Stomach smooth muscle (tissue), 2 donors: ENCODE measurements around the gene ADGRF5.

Experiments
- H3K27ac ChIP-seq: one replicate; pipeline ENCODE4 v1.7.0; 2013; ENCODE audit warnings: mild to moderate bottlenecking, low read length, inconsistent platforms
- H3K27me3 ChIP-seq, 2 donors: one replicate each; pipeline ENCODE4 v1.7.0; 2013; ENCODE audit warnings: low read length in 2 of 2; ENCODE audit not compliant: insufficient read depth in 2 of 2, control insufficient read depth in 1 of 2
- H3K36me3 ChIP-seq, 2 donors: one replicate each; pipeline ENCODE4 v1.7.0; 2013; ENCODE audit warnings: low read length in 2 of 2; ENCODE audit not compliant: control insufficient read depth in 2 of 2, insufficient read depth in 2 of 2
- H3K4me1 ChIP-seq: one replicate; pipeline ENCODE4 v1.7.0; 2013; ENCODE audit warnings: low read length; ENCODE audit not compliant: control insufficient read depth, insufficient read depth
- H3K4me3 ChIP-seq, 2 donors: one replicate each; pipeline ENCODE4 v1.7.0; 2013; ENCODE audit warnings: low read length in 2 of 2
- H3K9ac ChIP-seq, 2 donors: one replicate each; pipeline ENCODE4 v1.7.0; 2013; ENCODE audit warnings: low read length in 2 of 2, mild to moderate bottlenecking in 1 of 2
- H3K9me3 ChIP-seq, 2 donors: one replicate each; pipeline ENCODE4 v1.7.0; 2013; ENCODE audit warnings: low read length in 2 of 2; ENCODE audit not compliant: control insufficient read depth in 2 of 2
- donor health status: healthy.
- donor health status: Pancreatic carcinoma.

The ADGRF5 gene

DNA sequence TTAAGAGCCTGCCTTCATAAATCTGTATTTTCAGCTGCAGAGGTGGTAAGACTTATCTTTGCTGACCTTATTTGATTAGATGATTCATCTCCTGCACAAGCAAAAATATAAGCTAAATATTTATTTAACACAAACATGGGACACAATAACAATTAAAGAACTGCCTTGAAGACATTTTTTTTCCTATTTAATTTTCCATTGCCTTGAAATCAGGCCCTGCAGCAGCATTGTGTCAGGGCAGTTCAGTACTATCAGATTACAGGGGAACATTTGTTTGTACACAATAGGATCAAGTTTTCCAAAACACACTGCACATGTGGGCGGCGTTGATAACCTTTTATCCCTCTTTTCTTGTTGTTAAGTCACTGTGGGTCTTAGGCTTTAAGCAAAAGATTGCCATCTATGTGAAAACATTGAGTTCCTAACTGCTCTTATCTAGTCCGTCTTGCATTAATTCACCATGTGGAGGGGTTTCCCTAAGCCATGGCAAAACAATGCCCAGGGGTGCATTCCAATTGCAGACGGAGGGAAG lies 7.4 kb downstream of the ADGRF5 start:
- no peak overlapping the region for H3K4me3 ChIP-seq
- H3K4me1 ChIP-seq, result no peaks in the 10 kb centered on the region
- no peaks in the 10 kb centered on the region for H3K27me3 ChIP-seq
- H3K36me3 ChIP-seq, result no peaks in the 10 kb centered on the region
- H3K9ac ChIP-seq, result no peak overlapping the region
- no peaks in the 10 kb centered on the region for H3K9me3 ChIP-seq
- no peak overlapping the region for H3K27ac ChIP-seq

DNA sequence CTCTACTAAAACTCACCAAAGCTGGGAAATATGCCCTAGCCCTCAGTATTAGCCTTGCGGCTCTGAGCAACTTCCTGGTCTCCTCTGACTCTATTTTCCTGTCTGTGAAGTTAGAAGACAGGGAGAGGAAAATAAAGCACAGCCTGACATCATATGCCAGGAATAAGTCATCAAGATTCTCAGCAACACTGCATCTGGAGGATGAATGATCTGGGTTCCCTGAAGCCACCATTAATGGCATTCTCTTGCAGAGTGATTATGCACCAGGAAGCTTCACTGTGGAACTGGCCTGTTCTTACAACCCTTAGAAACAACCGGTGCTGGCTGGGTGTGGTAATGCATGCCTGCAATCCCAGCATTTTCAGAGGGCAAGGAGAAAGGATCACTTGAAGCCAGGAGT lies 12.4 kb downstream of the ADGRF5 start:
- H3K4me3 ChIP-seq, result no peak overlapping the region
- no peaks in the 10 kb centered on the region for H3K4me1 ChIP-seq
- H3K27me3 ChIP-seq, result no peaks in the 10 kb centered on the region
- H3K9ac ChIP-seq, result no peak overlapping the region
- no peaks in the 10 kb centered on the region for H3K36me3 ChIP-seq
- no peaks in the 10 kb centered on the region for H3K9me3 ChIP-seq
- no peak overlapping the region for H3K27ac ChIP-seq

DNA sequence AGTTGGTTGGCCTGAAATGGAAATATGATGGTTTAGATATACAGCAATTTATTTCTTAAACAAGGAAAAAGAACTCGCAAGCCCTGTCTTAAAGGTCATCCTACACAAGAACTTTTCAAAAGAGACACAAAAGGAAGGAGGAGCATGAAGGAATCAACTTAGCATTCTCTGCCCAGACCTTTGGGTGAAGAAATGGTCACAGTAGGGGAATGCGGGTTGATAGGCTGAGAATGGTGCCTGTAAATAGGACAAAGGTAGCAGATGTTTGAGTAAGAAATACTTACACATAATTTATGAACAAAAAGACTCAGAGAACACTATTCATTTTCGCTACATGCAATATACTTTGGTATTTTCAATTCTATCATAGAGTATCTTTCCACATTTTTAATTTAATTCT lies 15.0 kb downstream of the ADGRF5 start:
- Histone ChIP-seq H3K27ac (no peak overlapping the region), H3K36me3 (no peaks in the 10 kb centered on the region), H3K4me3 (no peak overlapping the region), H3K27me3 (peaks cover 0 to 2% of the 10 kb centered on the region in 2 donors), H3K9ac (no peak overlapping the region), H3K4me1 (no peaks in the 10 kb centered on the region), H3K9me3 (no peaks in the 10 kb centered on the region)

DNA sequence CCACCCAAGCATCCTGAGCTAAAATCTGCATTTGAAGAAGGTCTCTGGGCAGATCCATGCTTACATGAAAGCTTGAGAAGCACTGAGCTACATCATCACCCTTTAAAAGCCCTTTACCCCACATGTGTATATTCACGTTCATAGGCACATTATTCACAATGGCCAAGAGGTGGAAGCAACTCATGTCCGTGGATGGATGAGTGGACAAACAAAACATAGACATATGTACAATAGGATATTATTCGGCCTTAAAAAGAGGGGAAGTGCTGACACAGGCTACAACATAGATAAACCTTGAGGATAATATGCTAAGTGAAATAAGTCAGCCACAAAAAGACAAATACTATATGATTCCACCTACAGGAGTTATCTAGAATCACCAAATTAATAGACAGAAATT lies 17.6 kb downstream of the ADGRF5 start:
- H3K27me3 ChIP-seq, result peaks cover 0 to 6% of the 10 kb centered on the region in 2 donors
- no peaks in the 10 kb centered on the region for H3K36me3 ChIP-seq
- no peak overlapping the region for H3K4me3 ChIP-seq
- H3K9me3 ChIP-seq, result no peaks in the 10 kb centered on the region
- H3K4me1 ChIP-seq, result no peaks in the 10 kb centered on the region
- no peak overlapping the region for H3K27ac ChIP-seq
- H3K9ac ChIP-seq, result no peak overlapping the region

DNA sequence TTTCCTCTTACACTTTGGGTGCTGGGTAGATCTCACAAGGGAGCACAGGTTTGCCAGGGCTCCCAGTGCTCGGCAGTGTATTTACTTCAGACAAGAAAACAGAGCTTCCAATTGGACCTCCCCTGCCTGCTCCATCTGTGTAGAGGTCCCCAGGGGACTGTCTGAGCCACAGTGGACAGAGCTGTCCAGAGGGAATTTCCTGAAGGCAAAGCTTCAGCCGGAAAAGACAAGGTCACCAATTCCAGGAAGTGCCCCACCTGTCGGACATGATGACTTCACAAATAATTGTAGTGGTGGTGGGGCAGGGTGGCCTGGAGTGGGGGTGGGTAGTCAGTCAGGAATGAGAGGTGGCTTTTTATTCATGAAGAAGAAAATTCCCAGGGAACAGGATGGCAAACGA lies 18.6 kb downstream of the ADGRF5 start:
- Histone ChIP-seq H3K9me3 (no peaks in the 10 kb centered on the region), H3K27me3 (peaks cover 0 to 6% of the 10 kb centered on the region in 2 donors), H3K36me3 (no peaks in the 10 kb centered on the region), H3K27ac (no peak overlapping the region), H3K4me1 (no peaks in the 10 kb centered on the region), H3K4me3 (no peak overlapping the region), H3K9ac (no peak overlapping the region)

DNA sequence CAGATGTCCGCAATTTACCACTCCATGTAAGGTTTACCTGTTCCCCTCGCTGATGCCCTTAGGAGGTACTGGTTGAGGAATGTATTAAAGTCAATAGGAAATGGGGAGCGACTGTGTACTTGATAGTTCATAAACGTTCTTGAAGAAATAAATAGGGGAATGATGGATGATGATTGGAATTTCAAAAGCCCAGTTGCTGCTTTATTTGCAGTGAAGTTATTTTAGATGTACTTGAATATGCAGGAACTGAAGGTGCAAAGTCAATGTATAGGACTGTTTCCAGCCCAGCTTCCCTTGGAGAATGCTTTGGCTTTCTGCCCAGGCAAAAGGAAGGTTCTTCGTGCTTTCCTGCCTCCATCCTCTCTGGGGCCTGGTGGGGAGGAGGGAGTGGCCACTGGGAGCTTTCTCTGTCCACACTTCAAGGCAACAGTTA lies 19.8 kb downstream of the ADGRF5 start:
- Histone ChIP-seq H3K36me3 (no peaks in the 10 kb centered on the region), H3K27ac (no peak overlapping the region), H3K4me1 (no peaks in the 10 kb centered on the region), H3K4me3 (no peak overlapping the region), H3K27me3 (peaks cover 0 to 6% of the 10 kb centered on the region in 2 donors), H3K9me3 (no peaks in the 10 kb centered on the region), H3K9ac (no peak overlapping the region)

DNA sequence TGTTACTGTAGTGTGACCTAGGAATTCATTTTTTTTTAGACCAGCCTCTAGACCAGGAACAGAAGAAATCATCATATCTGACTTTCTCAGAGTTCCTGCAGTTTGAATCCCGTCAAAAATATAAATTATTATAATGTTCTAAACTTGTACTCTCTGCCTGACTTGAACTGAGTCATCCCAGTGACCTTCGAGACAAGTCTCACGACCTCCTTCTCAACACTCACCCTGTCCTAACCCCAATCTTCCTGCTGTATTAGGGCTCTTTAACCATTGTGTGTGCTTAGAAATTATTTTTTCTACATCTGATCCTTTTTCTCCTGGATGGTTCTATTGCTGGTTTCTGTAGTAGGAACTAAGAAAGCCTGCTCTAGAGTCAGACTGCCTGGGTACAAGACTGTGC lies 21.5 kb downstream of the ADGRF5 start:
- H3K36me3 ChIP-seq, result no peaks in the 10 kb centered on the region
- H3K27ac ChIP-seq, result no peak overlapping the region
- no peaks in the 10 kb centered on the region for H3K9me3 ChIP-seq
- peaks cover 2 to 6% of the 10 kb centered on the region in 2 donors for H3K27me3 ChIP-seq
- no peaks in the 10 kb centered on the region for H3K4me1 ChIP-seq
- no peak overlapping the region for H3K9ac ChIP-seq
- no peak overlapping the region for H3K4me3 ChIP-seq

DNA sequence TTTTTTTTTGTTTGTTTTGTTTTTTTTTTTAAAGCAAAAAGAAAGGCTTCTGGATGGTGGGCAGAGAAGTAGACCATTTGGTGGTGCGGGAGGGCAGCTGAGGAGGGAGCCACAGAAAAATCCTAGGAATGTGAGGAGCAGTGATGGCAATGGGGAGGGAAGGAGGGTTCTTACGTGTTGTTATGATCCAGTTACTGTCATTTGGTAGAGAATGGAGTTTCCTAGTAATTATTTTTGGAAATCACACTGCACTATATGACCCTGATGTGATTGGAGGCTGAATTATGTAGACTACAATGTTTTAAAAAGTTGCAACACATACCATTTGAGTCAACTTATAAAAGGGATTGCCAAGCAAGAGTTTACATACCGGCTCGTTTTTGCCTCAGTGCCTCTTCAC lies 22.1 kb downstream of the ADGRF5 start:
- Histone ChIP-seq H3K27me3 (peaks cover 3 to 6% of the 10 kb centered on the region in 2 donors), H3K9me3 (no peaks in the 10 kb centered on the region), H3K4me3 (no peak overlapping the region), H3K4me1 (no peaks in the 10 kb centered on the region), H3K27ac (no peak overlapping the region), H3K9ac (no peak overlapping the region), H3K36me3 (no peaks in the 10 kb centered on the region)

DNA sequence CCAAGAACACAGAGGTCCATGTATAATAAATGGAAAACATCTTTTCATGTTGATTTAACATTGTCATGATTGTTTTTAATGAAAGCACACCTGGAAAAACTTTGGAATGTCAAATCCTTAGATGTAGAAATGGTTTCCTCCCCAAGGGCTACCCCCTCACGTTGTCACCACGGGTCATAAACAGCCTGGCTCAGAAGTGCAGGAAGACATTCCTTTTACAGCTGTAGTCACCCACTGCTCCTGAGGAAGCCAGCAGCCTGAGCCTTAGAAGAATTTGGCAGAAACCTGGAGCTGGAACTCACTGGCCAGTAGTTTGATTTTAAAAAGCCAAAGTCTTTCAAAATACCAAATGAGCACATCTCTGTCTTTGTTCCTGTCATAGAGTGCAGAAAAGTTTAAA lies 23.7 kb downstream of the ADGRF5 start:
- Histone ChIP-seq H3K9me3 (no peaks in the 10 kb centered on the region), H3K4me1 (no peaks in the 10 kb centered on the region), H3K9ac (no peak overlapping the region), H3K4me3 (no peak overlapping the region), H3K27me3 (peaks cover 3 to 6% of the 10 kb centered on the region in 2 donors), H3K27ac (no peak overlapping the region), H3K36me3 (no peaks in the 10 kb centered on the region)

DNA sequence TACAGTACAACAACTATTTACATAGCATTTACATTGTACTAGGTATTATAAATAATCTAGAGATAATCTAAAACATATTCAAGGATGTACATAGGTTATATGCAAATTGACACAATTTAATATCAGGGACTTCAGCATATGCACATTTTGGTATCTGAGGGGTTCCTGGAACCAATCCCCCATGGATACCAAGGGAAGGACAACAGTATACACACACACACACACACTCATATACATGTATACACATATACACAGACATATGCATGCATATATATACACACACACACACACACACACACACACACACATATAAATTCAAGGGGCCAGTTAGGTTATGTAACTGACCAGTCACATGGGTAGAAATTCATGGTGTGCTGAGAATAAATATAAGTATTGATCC lies 24.9 kb downstream of the ADGRF5 start:
- no peaks in the 10 kb centered on the region for H3K36me3 ChIP-seq
- no peak overlapping the region for H3K27ac ChIP-seq
- H3K9ac ChIP-seq, result no peak overlapping the region
- no peak overlapping the region for H3K4me3 ChIP-seq
- no peaks in the 10 kb centered on the region for H3K9me3 ChIP-seq
- peaks cover 3 to 4% of the 10 kb centered on the region in 2 donors for H3K27me3 ChIP-seq
- H3K4me1 ChIP-seq, result no peaks in the 10 kb centered on the region

DNA sequence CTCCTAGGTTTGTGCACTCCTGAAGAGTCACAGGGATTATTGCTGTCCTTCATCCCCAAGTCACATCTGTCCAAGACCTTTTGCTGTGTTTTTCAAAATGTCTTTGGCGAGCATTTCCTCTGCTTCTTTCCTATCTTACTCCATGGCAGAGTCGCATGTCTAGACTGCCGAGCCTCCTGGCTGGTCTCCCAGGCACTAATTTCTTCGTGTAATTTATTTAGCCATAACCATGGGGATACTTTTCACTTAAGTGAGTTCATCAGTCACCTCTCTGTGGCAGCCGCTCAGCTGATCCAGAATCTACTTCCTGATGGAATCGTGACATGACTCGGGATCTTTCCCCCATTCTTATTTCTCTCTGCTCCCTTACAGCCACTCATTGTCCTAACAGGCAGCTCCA lies 25.8 kb downstream of the ADGRF5 start:
- H3K4me1 ChIP-seq, result no peaks in the 10 kb centered on the region
- H3K4me3 ChIP-seq, result no peak overlapping the region
- H3K9me3 ChIP-seq, result no peaks in the 10 kb centered on the region
- no peak overlapping the region for H3K9ac ChIP-seq
- peaks cover under 1 to 3% of the 10 kb centered on the region in 2 donors for H3K27me3 ChIP-seq
- H3K36me3 ChIP-seq, result no peaks in the 10 kb centered on the region
- H3K27ac ChIP-seq, result no peak overlapping the region
